Measurements from ENCODE around the gene NUTM1.
A peak's percentile ranks its signal among the peaks of the same experiment; 100 is the strongest.

The NUTM1 gene

DNA sequence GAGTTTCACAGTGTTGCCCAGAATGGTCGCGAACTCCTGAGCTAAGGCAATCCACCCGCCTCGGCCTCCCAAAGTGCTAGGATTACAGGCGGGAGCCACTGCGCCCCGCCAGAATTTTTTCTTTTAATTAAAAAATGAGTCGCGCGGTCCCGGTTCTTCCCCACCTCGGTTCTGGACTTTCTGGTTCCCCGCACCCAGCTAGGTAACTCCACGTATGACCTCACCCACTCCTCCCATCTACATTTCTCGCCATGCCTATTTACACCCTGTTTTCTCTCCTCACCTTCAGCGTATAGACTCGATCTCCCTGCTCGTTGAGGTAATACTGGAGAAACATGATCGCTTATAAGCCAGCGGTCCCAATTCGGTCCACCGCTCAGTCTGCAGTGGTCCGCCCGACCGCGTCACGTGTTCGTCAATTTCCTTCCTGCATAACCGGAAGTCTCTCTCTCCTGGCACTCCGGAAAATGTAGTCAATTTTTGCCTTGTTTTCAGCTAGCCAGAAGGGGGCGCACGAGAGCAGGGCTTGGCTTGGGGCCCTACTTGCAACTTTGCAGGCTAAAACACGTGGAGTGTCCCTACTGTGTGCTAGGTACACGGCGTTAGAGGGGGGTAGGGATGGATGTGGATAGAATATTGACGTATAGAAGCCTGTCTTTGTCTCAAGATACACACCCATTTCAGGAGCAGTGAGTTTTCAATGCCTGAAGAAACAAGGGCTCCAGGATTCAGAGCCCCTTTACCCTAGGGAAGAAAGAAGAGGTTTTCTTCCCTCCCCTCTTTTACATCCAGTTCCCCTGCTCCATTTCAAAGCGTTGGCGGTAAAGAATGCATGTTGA is at the start of gene NUTM1, which contains the start of gene NOP10:
NUTM1 (plus strand) TSS at position 579 of the 839 bp plus-strand sequence. CDS start 382 bp downstream, outside the sequence.
NOP10 (minus strand) TSS at position 400 of the 839 bp plus-strand sequence; CDS start at position 337, 63 bp downstream.
- peak; percentile 80 for DNase-seq

GRCh38 chr15:34297059-34297458 is 46.1 kb upstream of the NUTM1 start:
- no peak for DNase-seq

- DNase-seq = no peak
Measured at GRCh38 chr15:34301058-34301457, 42.1 kb upstream of the NUTM1 start.

GRCh38 chr15:34304613-34305012 is 38.5 kb upstream of the NUTM1 start:
- DNase-seq = no peak

DNA sequence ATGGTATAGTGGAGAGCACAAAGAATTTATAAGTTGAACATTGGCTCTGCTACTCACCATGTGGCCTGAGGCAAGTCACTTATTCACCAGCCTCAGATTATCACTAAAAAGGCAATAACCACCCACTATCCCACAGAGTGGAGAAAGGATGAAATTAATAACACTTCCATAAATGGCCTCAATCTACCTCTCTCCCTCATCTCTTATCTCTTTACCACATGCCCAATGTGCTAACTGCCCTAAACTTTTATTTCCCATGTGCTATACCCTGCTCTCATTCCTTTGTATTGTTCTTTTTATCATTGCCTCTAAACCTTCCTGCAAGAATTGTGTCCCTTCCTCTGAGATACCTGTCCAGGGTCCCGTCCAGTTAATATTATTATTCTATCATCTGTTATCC is 31.6 kb upstream of the NUTM1 start:
- DNase-seq = no peak

- no peak for DNase-seq
Measured at GRCh38 chr15:34314491-34315490, 28.3 kb upstream of the NUTM1 start.

GRCh38 chr15:34318277-34319079 is 24.6 kb upstream of the NUTM1 start:
- DNase-seq = no peak

GRCh38 chr15:34323217-34323616 is 19.9 kb upstream of the NUTM1 start:
- DNase-seq = no peak

DNA sequence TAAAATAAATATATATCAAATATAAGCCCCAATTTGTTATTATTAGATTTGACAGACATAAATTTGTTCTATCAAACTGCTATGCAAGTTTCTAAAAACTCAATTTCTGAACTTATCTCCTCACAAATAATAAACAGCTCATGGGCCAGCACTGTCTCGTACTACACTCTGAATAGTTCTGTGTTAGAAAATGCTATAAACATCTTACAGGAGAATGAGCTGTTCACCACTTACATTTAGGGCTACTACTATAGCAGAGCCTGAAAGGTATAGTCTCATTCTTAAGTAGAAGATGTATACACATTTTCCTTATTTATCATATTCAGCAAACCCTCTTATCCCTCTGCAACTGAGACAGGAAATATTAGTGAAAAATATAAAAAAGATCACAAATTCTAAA is 18.2 kb upstream of the NUTM1 start:
- DNase-seq = no peak

- DNase-seq = no peak
Measured at GRCh38 chr15:34325368-34325767, 17.7 kb upstream of the NUTM1 start.

- DNase-seq = no peak
Measured at GRCh38 chr15:34327906-34328305, 15.2 kb upstream of the NUTM1 start.

- no peak for DNase-seq
Measured at GRCh38 chr15:34329006-34329405, 14.1 kb upstream of the NUTM1 start.

DNA sequence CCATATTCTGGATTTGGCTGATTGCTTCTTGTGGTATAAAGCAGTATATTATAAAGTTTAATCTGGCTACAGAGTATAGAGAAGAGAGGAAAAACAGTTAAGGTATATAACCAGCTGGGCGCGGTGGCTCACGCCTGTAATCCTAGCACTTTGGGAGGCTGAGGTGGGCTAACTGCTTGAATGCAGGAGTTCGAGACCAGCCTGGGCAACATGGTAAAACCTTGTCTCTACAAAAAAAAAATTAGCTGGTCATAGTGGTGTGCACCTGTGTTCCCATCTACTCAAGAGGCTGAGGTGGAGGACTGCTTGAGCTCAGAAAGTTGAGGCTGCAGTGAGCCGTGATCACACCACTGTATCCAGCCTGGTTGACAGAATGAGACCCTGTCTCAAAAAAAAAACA is 12.8 kb upstream of the NUTM1 start:
- DNase-seq = no peak

DNA sequence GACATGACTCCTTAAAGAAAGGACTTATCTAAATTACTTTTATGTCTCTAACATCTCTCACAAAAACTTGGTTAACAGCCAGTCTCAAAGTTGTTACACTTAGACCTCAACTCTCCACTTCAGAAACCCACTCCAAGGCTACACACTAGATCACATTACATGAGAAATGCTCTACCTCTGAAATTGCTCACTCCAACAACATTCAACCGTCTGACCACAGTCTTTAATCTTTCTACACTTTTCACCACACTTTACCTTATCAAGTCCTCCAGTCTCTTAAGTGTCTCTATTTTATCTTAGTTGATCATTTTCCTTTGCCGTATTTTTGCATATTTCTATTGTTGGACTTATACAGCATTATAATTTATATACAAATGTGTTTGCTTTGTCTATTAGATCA is 11.3 kb upstream of the NUTM1 start:
- no peak for DNase-seq

DNA sequence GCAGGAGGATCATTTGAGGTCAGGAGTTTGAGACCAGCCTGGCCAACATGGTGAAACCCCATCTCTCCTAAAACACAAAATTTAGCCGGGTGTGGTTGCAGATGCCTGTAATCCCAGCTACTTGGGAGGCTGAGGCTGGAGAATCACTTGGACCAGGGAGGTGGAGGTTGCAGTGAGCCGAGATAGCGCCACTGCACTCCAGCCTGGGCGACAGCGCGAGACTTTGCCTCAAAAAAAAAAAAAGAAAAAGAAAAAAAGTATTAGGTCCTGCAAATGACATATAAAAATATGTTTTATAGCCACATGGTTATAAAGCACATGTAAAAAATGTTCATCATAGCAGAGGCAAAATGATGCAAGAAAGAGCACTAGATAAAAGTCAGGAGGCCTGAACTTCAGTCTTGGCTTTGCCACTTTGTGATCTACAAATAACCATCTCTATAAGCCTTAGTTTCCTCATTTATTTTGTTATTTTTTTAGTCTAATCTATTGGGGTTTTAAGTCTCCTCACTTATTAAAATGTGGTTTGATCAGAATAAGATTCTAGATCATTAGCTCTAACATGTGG is 10.5 kb upstream of the NUTM1 start:
- DNase-seq = no peak

DNA sequence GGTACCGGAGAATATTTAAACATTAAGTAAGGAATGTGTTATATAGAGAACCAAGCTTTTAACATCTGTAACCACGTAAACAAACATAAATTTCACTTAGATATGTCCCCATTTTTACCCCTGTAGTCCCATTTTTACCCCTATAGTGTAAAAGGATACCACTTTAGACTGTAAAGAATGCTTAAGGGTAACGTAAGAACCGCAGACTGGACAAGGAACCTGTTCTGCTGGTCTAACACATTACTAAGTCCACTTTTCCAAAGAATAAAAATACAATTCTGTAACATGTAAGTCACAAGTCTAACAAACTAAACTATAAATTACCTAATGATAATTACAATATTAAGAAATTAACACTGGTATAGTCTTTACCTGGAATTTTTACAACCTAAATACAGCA is 8.4 kb upstream of the NUTM1 start:
- no peak for DNase-seq

GRCh38 chr15:34335176-34336032 is 7.7 kb upstream of the NUTM1 start:
- DNase-seq = no peak

- DNase-seq = no peak
Measured at GRCh38 chr15:34336231-34336990, 6.7 kb upstream of the NUTM1 start.

GRCh38 chr15:34336991-34337556 is 6.0 kb upstream of the NUTM1 start:
- DNase-seq = no peak

All from NCI-H1694 (cell line).